HG02943 (cell line): ENCODE measurements around the gene KCNB1.

Source experiments
- ATAC-seq: cut with Tn5 transposase; IDR thresholded peaks from one replicate; pipeline ENCODE4 v1.9.1; 2021; ENCODE audit warnings: mild to moderate bottlenecking, low read depth, moderate library complexity; ENCODE audit not compliant: unreplicated experiment

KCNB1 gene

DNA sequence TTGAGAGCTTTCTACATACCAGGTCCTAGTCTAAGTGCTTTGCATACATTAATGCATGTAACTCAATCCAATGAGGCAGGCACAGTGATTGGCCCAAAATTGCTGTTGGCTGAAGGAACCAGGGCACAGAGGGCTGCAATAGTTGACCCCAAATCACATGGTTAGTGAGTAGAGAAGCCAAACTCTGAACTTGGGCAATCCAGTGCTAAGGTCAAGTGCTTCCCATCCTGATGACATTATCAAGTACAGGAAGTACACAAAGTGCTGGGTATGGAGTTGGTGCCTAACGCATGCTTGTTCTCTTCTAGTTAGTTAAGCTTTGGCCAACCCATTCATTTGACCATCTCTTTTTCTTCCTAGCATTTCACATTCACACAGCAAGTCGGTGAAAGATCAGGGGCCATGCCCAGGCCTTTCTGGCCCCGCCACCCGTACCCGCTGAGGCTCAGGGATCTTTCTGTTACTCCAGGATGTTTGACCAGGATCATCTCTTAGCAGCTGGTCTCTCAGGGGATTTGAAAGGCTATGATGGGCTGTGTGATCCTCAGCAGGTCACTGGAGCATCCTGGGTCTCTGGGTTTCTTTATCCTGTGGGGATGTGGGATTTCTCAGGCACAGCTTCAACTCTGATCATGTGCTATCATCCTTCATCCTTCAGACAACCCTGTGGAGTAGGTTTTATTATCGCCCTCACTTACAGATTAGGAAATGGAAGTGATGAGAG is 7.0 kb downstream of the KCNB1 start:
- no peak for ATAC-seq

GRCh38 chr20:49471397-49471796 is 11.1 kb downstream of the KCNB1 start:
- no peak for ATAC-seq

DNA sequence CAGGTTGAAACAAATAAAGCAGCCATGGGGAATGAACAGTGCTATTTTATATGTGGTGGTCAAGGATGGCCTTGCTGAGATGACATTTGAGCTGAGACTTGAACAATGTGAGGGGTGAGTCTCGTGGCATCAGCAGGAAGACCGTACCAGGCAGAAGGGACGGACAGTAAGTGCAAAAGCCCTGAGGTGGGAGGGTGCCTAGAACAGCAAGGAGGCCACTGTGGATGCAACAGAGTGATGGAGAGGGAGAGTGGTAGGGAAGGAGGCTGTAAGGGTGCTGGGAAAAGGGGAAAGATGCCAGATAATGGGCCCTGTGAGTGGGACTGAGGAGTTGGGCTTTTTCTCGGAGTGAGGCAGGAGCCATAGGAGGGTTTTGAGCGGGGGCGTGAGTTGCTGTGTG is 11.5 kb downstream of the KCNB1 start:
- no peak for ATAC-seq

DNA sequence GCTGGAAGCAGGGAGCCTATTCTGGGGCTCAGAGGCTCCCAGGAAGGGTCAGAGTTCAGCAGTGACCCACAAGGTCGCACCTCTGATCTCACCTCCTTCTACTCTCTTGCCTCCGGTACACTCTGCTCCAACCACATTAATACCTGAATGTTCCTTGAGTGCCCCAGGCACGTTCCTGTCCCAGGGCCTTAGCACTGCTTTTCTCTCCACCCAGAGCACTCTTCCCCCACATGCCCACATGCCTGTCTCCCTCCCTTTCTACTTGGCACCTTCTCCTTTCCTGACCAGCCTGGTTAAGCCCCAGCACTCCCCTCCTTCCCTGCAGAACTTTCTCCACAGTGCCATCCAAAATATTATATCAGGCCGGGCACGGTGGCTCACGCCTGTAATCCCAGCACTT is 13.4 kb downstream of the KCNB1 start:
- ATAC-seq = no peak

DNA sequence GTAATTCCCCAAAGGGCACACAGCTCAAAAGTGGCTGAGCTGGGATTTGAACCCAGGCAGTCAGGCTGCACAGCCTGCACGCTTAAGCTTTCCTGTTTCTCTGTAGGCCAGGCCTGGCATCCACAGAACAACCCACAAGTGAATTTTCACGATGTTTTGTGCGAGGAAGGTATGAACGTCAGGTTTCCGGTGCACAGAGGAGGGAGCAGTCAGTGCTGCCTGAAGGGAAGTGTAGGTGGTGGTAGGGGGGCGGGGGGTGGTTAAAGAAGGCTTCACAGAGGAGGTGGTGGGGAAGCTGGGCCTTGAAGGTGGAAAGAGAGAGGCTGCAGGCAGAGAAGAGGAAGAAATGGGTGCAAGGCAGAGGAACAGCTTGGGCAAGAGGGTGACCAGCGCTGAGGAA is 14.1 kb downstream of the KCNB1 start:
- no peak for ATAC-seq

DNA sequence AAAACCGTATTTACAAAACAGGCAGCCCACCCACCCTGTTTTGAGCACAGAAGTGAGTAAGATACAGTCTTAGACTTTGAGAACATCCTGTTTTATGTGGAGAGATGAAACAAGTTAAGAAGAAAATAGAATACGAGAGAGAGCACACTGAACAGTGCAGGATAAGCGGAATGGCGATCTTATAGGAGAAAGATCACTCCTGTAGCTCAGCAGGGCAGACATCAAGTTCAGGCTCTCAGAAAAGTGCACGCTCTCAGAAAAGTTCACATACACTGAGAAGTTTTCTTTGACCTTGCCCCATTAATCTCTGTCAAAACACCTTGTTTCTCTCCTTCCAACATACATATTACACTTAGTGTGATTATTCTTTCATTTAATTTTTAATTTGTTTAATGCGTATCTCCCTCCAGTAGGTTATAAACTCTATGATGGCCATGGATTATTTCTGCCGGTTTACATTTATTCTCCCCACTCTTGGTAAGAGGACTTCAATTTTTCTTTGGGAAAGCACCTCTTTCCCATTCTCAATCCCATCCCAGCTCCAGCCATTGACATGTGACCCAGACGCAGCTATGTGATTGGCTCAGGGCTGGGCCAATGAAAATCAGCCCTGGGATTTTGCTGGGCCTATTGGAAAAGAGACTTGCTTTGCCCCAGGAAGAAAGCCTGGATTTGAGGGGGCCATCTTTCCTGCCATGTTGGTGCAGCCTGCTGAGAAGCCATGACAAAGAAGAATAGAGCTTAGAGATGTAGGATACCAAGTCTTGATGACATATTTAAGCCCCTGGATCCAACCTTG is 16.2 kb downstream of the KCNB1 start:
- ATAC-seq = no peak

DNA sequence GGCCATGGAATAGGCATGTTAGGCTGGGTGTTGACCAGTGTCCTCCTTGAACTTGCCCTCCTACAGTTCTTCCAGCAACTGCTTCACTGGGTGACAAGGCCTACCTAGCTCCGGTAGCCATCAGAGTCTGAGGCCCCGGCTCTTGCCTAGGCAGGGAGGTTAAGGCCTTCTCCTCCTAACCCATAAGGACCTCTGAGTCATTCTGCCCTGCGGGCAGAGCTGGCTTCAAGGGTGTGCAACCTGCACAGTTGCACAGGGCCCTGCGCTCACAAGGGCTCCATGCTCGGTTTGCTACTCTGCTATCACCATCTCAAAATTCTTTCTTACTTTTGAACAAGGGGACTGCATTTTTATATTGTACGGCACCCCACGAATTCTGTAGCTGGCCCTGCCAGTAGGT is 17.9 kb downstream of the KCNB1 start:
- no peak for ATAC-seq

DNA sequence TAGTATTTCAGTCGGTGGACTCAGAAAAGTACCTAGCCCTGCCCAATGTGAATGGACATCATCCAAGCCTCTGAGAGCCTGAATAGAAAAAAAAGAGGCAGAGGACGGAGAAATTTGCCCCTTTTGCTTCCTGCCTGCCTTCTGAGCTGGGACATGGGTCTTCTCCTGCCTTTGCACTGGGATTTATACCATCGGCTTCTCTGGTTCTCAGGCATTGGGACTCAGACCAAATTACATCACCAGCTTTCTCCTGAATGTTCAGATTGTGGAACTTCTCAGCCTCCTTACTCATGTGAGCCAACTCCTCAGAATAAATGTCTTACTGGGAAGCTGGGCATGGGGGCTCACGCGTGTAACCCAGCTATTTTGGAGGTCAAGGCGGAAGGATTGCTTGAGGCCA is 19.8 kb downstream of the KCNB1 start:
- ATAC-seq = no peak

DNA sequence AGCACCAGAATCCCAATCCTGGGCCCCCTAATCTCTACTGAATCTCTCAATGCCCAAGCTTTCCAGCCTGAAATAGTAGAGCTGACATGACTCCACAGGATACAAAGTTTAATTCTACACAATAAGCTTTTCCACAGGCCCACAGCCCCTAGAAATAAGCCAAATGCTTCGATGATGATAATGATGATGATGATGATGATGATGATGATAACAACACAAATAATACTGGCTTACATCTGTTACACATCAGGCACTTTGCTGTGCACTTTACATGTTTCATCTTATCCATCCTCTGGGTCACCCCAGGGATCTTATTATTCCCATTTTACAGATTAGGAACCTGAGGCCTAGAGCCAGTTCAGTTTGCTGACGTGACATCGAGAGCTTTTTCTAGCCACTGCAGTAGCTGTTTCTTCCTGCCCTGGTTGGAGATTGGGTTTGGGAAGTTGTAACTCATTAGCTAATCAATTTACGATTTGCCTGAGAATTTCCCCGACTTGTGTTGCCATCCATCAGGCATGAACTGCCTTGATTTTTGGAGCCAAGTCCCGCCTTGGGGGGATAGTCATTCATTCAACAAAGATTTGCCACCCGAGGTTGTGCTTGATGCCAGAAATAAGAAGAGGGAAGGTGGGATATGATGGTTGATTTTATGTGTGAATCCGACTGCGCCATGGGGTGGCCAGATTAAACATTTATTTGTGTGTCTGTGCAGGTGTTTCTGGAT is 20.4 kb downstream of the KCNB1 start:
- ATAC-seq = no peak

- ATAC-seq = no peak
These were observed 21.6 kb downstream of the KCNB1 start for GRCh38 chr20:49460916-49461315.

DNA sequence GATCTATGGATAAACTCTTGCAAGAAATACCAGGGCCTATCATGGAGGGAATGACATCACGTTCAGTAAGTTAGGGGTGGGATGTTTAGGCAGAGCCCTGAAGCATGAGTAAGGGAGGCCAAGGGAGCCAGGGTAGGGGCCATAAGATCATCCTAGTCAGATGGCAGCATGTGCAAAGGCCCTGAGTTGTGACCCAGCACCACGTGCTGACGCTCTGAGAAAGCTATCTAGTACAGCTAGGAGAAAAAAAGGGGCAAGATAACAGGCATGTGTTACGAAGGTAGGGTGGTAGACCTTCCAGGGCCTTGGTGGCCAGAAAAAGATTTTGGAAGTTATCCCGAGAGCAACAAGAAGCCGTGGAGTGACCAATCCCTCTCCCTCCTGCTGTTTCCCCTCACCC is 22.3 kb downstream of the KCNB1 start:
- no peak for ATAC-seq

GRCh38 chr20:49459684-49460083 is 22.8 kb downstream of the KCNB1 start:
- no peak for ATAC-seq

GRCh38 chr20:49457444-49457843 is 25.0 kb downstream of the KCNB1 start:
- ATAC-seq = no peak

DNA sequence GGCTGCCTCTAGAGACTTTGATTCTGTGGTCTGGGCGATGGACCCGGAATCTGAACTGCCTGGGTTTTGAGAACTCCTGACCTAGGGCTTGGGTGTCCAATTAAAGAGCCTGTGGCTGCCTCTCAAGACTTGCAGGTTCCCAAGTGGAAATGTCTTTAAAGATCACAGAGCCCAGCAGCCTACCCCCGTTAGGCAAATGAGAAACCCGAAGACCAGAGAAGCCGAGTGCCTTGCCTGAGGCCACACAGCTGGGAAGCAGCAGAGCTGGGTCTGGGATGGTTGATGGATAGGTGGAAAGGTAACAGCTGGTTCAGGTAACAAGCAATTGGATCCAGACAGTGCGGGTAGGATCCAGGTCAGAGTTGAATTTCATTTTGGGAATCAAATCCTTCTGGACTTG is 25.8 kb downstream of the KCNB1 start:
- ATAC-seq = no peak

DNA sequence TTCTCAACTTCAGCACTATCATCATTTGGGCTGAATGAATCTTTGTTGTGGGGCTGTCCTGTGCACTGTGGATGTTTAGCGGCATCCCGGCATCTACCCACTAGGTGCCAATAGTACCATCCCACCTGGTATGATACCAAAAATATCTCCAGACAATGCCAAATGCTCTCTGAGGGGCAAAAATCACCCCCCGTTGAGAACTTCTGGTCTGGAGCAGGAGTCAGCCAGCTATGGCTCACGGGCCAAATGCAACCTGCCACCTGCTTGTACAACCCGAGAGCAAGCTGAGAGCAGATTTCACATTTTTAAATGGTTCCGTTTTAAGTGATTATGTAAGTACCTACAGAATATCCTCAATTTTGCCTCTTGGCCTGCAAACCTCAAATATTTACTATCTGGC is 26.8 kb downstream of the KCNB1 start:
- ATAC-seq = no peak

DNA sequence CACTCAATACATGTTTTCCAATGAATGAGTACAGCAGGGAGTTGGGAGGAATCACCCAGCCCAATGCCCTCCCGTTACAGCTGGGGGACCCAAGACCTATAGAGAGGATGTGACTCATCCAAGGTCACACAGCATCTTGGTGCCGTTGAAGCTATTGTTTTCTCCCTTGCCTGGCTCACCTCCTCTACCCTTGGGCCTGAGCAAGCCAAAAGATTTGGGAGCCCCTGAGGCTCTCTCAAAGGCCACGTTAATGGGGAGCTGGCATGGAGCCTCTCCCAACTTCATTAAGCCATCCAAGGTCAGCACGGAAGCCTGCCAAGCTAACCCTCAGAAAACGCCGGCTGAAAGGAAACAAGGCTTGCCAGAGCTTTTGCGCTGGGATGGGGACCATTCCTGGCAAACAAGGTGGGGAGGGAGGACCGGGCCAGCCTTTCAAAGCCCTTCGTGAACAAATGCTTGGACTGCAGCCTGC is 30.4 kb downstream of the KCNB1 start:
- no peak for ATAC-seq

DNA sequence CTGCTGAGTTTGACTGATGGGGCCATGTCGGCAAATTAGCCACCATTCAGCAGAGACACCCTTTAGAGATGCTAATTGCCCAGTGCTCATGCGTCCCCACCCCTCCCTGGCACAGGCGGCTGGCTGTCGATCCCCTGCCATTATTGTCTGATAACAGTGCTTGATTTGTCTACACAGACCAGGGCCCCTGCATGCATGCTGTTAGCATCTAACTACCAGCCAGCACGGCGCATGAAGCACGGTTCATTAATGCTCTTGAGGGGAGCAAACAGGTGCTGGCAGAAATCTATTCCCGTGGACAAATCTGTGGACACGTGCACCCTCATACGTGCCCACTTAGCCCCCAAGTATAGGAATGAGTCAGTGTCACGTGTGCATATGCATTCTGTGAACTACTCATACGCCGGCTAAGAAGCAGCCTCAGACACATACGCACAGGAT is 32.2 kb downstream of the KCNB1 start:
- ATAC-seq = no peak

GRCh38 chr20:49448917-49449316 is 33.6 kb downstream of the KCNB1 start:
- ATAC-seq = no peak

DNA sequence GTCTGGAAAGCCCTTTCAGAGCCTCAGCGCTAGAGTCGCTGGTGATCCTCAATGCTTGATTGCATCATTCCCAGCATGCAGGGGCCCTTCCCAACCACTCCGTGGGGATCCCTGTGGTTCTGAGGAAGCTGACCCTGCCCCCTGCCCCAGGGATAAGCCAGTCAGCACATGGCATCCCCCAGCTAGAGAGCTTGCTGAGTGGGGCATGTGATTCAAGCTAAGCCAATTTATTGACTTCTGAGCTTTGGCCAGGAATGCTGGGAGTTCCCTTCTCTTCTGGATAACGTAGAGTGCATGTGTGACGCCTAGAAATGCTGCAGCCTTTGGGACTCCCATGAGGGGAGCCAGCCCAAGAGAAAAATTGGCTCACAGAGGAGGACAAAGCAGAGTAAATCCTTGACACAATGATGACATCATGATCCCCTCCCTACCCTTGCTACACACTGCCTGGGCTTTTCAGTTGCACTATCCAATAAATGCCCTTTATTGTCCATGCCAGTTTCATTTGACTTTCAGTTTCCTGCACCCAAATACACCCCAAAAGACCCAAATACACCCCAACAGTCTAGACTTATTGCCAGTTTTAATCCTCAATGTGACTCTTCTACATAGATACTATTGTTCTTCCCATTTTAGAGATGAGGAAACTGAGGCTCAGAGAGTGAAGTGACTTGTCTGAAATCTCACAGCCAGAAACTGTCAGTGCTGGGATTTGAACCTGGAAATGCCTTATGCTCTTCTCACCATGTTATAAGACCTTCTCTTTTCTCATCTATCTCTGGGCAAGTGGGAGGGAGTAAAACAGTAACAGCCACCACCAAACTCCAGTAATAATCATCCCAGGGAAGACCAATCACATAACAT is 34.3 kb downstream of the KCNB1 start:
- ATAC-seq = no peak

DNA sequence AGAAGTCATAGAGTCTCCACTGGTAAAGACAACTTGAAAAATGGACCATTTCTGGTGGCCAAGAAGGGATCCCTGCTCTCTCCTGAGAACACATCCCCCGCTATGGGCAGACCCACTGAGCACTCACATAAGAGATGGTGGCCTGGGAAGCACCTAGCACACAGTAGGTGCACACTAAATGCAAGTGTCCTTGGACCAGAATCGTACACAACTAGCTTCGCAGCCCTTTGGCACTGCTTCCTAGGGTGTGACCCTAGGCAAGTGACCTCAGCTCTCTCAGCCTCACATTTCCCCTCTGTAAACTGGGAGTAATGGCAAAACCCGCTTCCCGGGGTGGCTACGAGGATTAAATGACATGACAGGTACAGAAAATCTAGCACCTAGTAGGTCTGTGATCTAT is 35.1 kb downstream of the KCNB1 start:
- ATAC-seq = no peak
